Inflammatory macrophage treated with lipopolysaccharide for 1 hour (primary cell): Measurements from ENCODE around the gene TMPRSS13.
"Not testable (repeated sequence)": the region's sequence is repeated elsewhere in the genome, so short reads cannot be mapped to it uniquely, and the experiment has no call there.

ENCODE experiments used
- DNase-seq, 2 donors: peaks; one replicate each; pipeline ENCODE4 v3.0.0-alpha.2; 2020 to 2022

TMPRSS13 gene

GRCh38 chr11:117929142-117929915, at the start of gene TMPRSS13:
TMPRSS13 (minus strand) TSS chr11:117929402; CDS start chr11:117929307, 95 bp downstream.
- no peak for DNase-seq

GRCh38 chr11:117978991-117979390, 49.8 kb upstream of the TMPRSS13 start:
- DNase-seq, result peak in 1 of 2 donors; percentile 28

GRCh38 chr11:117978291-117978910, 49.2 kb upstream of the TMPRSS13 start:
- DNase-seq, result not testable (repeated sequence)

GRCh38 chr11:117977612-117978264, 48.5 kb upstream of the TMPRSS13 start:
- not testable (repeated sequence) for DNase-seq

- DNase-seq, result peak in 1 of 2 donors; percentile 26
Measured at GRCh38 chr11:117977029-117977428, 47.8 kb upstream of the TMPRSS13 start.

GRCh38 chr11:117976445-117976844, 47.2 kb upstream of the TMPRSS13 start:
- no peak for DNase-seq

- DNase-seq, result peak in 1 of 2 donors; percentile 69
Measured at GRCh38 chr11:117973503-117973860, 44.3 kb upstream of the TMPRSS13 start.

GRCh38 chr11:117972629-117973502, 43.7 kb upstream of the TMPRSS13 start:
- no peak for DNase-seq

- no peak for DNase-seq
Measured at GRCh38 chr11:117972044-117972443, 42.8 kb upstream of the TMPRSS13 start.

GRCh38 chr11:117970400-117971024, 41.3 kb upstream of the TMPRSS13 start:
- DNase-seq, result peak; percentile 86 to 91

GRCh38 chr11:117969160-117969991, 40.2 kb upstream of the TMPRSS13 start:
- no peak for DNase-seq

- DNase-seq, result no peak
Measured at GRCh38 chr11:117966908-117967307, 37.7 kb upstream of the TMPRSS13 start.

GRCh38 chr11:117962826-117963225, 33.6 kb upstream of the TMPRSS13 start:
- no peak for DNase-seq

- DNase-seq, result no peak
Measured at GRCh38 chr11:117961896-117962295, 32.7 kb upstream of the TMPRSS13 start.

- DNase-seq, result peak in 1 of 2 donors; percentile 62
Measured at GRCh38 chr11:117960406-117960805, 31.2 kb upstream of the TMPRSS13 start.

GRCh38 chr11:117959438-117960149, 30.4 kb upstream of the TMPRSS13 start:
- peak; percentile 70 to 71 for DNase-seq

- DNase-seq, result no peak
Measured at GRCh38 chr11:117958949-117959348, 29.7 kb upstream of the TMPRSS13 start.

GRCh38 chr11:117953024-117953671, 23.9 kb upstream of the TMPRSS13 start:
- DNase-seq, result peak in 1 of 2 donors; percentile 49

- peak in 1 of 2 donors; percentile 33 for DNase-seq
Measured at GRCh38 chr11:117950993-117951961, 22.1 kb upstream of the TMPRSS13 start.
